Endothelial cell of umbilical vein (primary cell): ENCODE measurements around the gene ADH7.

Experiments used
- CTCF ChIP-seq, 2 donors: IDR thresholded peaks; 1 replicate in 1 of 2; 2 replicates in 1 of 2; pipeline ENCODE4 v1.5.1; 2011; ENCODE audit warnings: low read length in 2 of 2, mild to moderate bottlenecking in 2 of 2, moderate library complexity in 2 of 2, control low read depth in 1 of 2, inconsistent platforms in 1 of 2, low read depth in 1 of 2; ENCODE audit not compliant: insufficient read depth in 1 of 2; ENCODE audit errors: extremely low read depth in 1 of 2
- EZH2 ChIP-seq: IDR thresholded peaks from 2 replicates; pipeline ENCODE4 v1.6.1; 2012; ENCODE audit warnings: borderline replicate concordance, low read depth, mild to moderate bottlenecking, moderate library complexity, low read length, inconsistent platforms; ENCODE audit not compliant: severe bottlenecking
- POLR2A ChIP-seq: IDR thresholded peaks from 2 replicates; pipeline ENCODE4 v1.6.1; 2012; ENCODE audit warnings: low read depth, mild to moderate bottlenecking, control low read depth, low read length

DNA sequence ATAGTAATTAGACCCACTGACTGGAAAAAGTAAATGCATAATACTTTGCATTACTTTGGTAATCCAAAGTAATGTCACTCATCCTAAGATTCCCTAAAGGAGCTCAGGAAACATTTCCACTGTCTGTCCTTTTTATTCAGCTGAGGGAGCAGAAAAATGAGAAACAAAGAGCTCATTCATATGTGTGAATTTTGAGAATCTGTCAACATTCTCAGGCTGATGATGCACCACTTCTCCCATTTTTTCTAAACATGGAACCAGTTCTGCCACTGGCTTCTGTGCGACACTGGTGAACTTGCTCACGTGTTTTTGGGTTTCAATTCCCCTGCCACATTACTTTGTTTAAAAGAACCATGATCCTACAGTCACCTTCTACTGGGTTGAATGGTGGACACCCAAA lies 28.4 kb upstream of the ADH7 start:
- no peak for TF ChIP-seq CTCF (IDR thresholded peaks at IDR 0.05; ENCODE audit: extremely low read depth in 1 of 2, insufficient read depth in 1 of 2, low read depth in 1 of 2, low read length in 2 of 2)
- no peak for TF ChIP-seq EZH2
- no peak for TF ChIP-seq POLR2A
